ENCODE data around the gene RGL4. TPM values are rescaled to one million over a fixed set of nuclear protein-coding genes. Genes with fewer than 3 reads are reported as not detected.
A peak's percentile ranks its signal among the peaks of the same experiment; 100 is the strongest.

RGL4 gene
- total and polyA plus RNA-seq, 2 of the 13 experiments (the other 11 are each of a cell fraction or from before 2014, with no cell fraction given): not detected

- TF ChIP-seq PATZ1 (CRISPR knock-in tag; IDR thresholded peaks at IDR 0.05) (peak; percentile 98), KIAA2018 (CRISPR knock-in tag; IDR thresholded peaks at IDR 0.05; ENCODE audit: borderline replicate concordance) (no peak; the same call in 1 of the 2 replicates), ETV5 (CRISPR knock-in tag; IDR thresholded peaks at IDR 0.05; ENCODE audit: borderline replicate concordance) (no peak; the same call in 1 of the 2 replicates), ZNF562 (CRISPR knock-in tag; IDR thresholded peaks at IDR 0.05; ENCODE audit: borderline replicate concordance) (no peak), SPEN (CRISPR knock-in tag; IDR thresholded peaks at IDR 0.05; ENCODE audit: low read depth) (peak; percentile 73; the same call in 1 of the 2 replicates), ZBTB3 (CRISPR knock-in tag; IDR thresholded peaks at IDR 0.05; ENCODE audit: borderline replicate concordance, low read depth) (no peak), HMGA1 (CRISPR knock-in tag; conservative IDR thresholded peaks at IDR 0.05) (no peak), ZBTB49 (CRISPR knock-in tag; IDR thresholded peaks at IDR 0.05; ENCODE audit: borderline replicate concordance) (no peak), YEATS2 (CRISPR knock-in tag; IDR thresholded peaks at IDR 0.05; ENCODE audit: borderline replicate concordance) (peak; percentile 89), ZNF33B (CRISPR knock-in tag; IDR thresholded peaks at IDR 0.05) (0 out of 2 replicates have a peak, but pooled peaks have one; percentile 71), HNRNPK (IDR thresholded peaks at IDR 0.05; ENCODE audit: low read depth, low read length, poor library complexity, severe bottlenecking) (peak; percentile 29), HOMEZ (CRISPR knock-in tag; IDR thresholded peaks at IDR 0.05; ENCODE audit: low read depth) (no peak)
Measured at GRCh38 chr22:23716811-23717801, 26.3 kb downstream of the RGL4 start (continued).
